Endodermal cell (in vitro differentiated cells): Measurements from ENCODE around the gene DKC1. TPM values are rescaled to one million over a fixed set of nuclear protein-coding genes. Genes with fewer than 3 reads are reported as not detected.

ENCODE experiments used
- DNase-seq: peaks from one replicate; pipeline ENCODE4 v3.0.0-alpha.2; 2017
- H3K27ac ChIP-seq: 2 replicates; pipeline ENCODE4 v1.5.1; 2013; ENCODE audit warnings: mild to moderate bottlenecking, low read depth, low read length, moderate library complexity
- H3K27me3 ChIP-seq: 2 replicates; pipeline ENCODE4 v1.6.1; 2013; ENCODE audit warnings: mild to moderate bottlenecking, low read length, moderate library complexity; ENCODE audit not compliant: insufficient read depth, control insufficient read depth, poor library complexity, severe bottlenecking
- H3K36me3 ChIP-seq: 2 replicates; pipeline ENCODE4 v1.7.0; 2013; ENCODE audit warnings: mild to moderate bottlenecking, low read length, moderate library complexity; ENCODE audit not compliant: control insufficient read depth, insufficient read depth
- H3K4me1 ChIP-seq: one replicate; pipeline ENCODE4 v1.7.0; 2013; ENCODE audit warnings: low read length; ENCODE audit not compliant: control insufficient read depth, insufficient read depth
- H3K4me3 ChIP-seq: 2 replicates; pipeline ENCODE4 v1.5.1; 2013; ENCODE audit warnings: mild to moderate bottlenecking, low read length, moderate library complexity
- H3K9ac ChIP-seq: 2 replicates; pipeline ENCODE4 v1.6.1; 2013; ENCODE audit warnings: mild to moderate bottlenecking, low read length, moderate library complexity; ENCODE audit not compliant: poor library complexity, severe bottlenecking; ENCODE audit errors: extremely low read depth
- H3K9me3 ChIP-seq: 2 replicates; pipeline ENCODE4 v1.6.1; 2013; ENCODE audit warnings: mild to moderate bottlenecking, low read length, moderate library complexity; ENCODE audit not compliant: control insufficient read depth
- H3K27ac Mint-ChIP-seq: 2 replicates; pipeline ENCODE4 v1.8.0; 2020; ENCODE audit warnings: mixed read lengths
- H3K27me3 Mint-ChIP-seq: 2 replicates; pipeline ENCODE4 v1.8.0; 2021; ENCODE audit warnings: mild to moderate bottlenecking, mixed read lengths; ENCODE audit not compliant: insufficient read depth
- H3K36me3 Mint-ChIP-seq: 2 replicates; pipeline ENCODE4 v1.8.0; 2020; ENCODE audit warnings: low read depth, mixed read lengths
- H3K4me1 Mint-ChIP-seq: 2 replicates; pipeline ENCODE4 v1.8.0; 2020; ENCODE audit warnings: mixed read lengths
- H3K4me3 Mint-ChIP-seq: 2 replicates; pipeline ENCODE4 v1.8.0; 2020; ENCODE audit warnings: mild to moderate bottlenecking, moderate library complexity, mixed read lengths
- H3K9me3 Mint-ChIP-seq: 2 replicates; pipeline ENCODE4 v1.8.0; 2020; ENCODE audit warnings: mild to moderate bottlenecking, mixed read lengths
- WGBS, 2 experiments: methylation state at CpG; one replicate each; pipeline versions ENCODE4 v1.1.5 to v1.1.7; 2013; ENCODE audit warnings: missing lambda C conversion rate in 2 of 2, mixed read lengths in 1 of 2; ENCODE audit not compliant: insufficient coverage in 1 of 2, insufficient read length in 1 of 2; 5-methylcytosine and 5-hydroxymethylcytosine counted together
- total RNA-seq, 2 donors: library from RNA; stranded (reverse); fragmentation: NEBNext Ultra II Directional in 1 of 2; extraction: Animal tissue kit (Norgen Biotek cat#: 25700) in 1 of 2; gene quantifications; 2 replicates in 1 of 2; 3 replicates in 1 of 2; pipeline ENCODE4 v1.2.1, GENCODE V29; 2021
- TF ChIP-seq, protein P1 (sequence below): fragments of 200-600 bp; sonication (generic); conservative IDR thresholded peaks from 2 replicates; pipeline ENCODE4 v1.5.0; 2021; ENCODE audit warnings: antibody characterized with exemption, mild to moderate bottlenecking

DKC1 gene
- total RNA-seq, 2 donors from 2014 or later: 66.5 to 70.8 TPM

DNA sequence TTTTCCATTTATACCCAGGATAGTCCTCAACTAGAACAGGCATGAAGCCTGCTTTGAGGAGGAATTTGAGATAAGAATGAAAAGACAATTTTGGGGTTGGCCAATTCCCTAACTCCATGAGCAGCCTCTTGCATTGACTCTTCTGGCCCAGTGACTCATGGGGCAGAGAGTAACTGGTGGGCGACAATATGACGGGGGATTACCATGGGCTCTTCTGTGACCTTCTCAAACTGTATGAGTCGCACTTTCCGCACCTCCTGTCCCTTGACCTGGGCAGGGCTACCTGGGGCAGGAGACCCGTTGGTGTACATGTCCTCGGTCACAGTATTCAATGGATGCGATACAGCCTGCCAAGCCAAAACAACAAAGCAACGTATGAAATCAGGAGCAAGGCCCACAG lies 29.3 kb downstream of the DKC1 start:
- peaks cover 4% of the 10 kb centered on the region for H3K36me3 Mint-ChIP-seq
- no peak overlapping the region for H3K27ac Mint-ChIP-seq
- Histone ChIP-seq H3K4me1 (no peaks in the 10 kb centered on the region), H3K27ac (no peak overlapping the region), H3K9ac (no peak overlapping the region), H3K9me3 (no peaks in the 10 kb centered on the region), H3K27me3 (no peaks in the 10 kb centered on the region), H3K36me3 (no peaks in the 10 kb centered on the region), H3K4me3 (no peak overlapping the region)
- WGBS, 2 experiments: 93 to 97% methylated on average over 4 to 8 of the region's 8 CpGs
- H3K9me3 Mint-ChIP-seq: peaks cover 58% of the 10 kb centered on the region
- H3K27me3 Mint-ChIP-seq: no peaks in the 10 kb centered on the region
- H3K4me3 Mint-ChIP-seq: no peak overlapping the region
- TF ChIP-seq, protein P1, sequence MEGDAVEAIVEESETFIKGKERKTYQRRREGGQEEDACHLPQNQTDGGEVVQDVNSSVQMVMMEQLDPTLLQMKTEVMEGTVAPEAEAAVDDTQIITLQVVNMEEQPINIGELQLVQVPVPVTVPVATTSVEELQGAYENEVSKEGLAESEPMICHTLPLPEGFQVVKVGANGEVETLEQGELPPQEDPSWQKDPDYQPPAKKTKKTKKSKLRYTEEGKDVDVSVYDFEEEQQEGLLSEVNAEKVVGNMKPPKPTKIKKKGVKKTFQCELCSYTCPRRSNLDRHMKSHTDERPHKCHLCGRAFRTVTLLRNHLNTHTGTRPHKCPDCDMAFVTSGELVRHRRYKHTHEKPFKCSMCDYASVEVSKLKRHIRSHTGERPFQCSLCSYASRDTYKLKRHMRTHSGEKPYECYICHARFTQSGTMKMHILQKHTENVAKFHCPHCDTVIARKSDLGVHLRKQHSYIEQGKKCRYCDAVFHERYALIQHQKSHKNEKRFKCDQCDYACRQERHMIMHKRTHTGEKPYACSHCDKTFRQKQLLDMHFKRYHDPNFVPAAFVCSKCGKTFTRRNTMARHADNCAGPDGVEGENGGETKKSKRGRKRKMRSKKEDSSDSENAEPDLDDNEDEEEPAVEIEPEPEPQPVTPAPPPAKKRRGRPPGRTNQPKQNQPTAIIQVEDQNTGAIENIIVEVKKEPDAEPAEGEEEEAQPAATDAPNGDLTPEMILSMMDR: no peak
- H3K4me1 Mint-ChIP-seq: peaks cover 3% of the 10 kb centered on the region
- no peak for DNase-seq

GRCh38 chrX:154793084-154793795 lies 30.6 kb downstream of the DKC1 start:
- H3K9ac ChIP-seq: no peak overlapping the region
- H3K4me1 Mint-ChIP-seq: peaks cover 7% of the 10 kb centered on the region
- no peaks in the 10 kb centered on the region for H3K27me3 ChIP-seq
- H3K4me1 ChIP-seq: no peaks in the 10 kb centered on the region
- H3K9me3 ChIP-seq: no peaks in the 10 kb centered on the region
- H3K4me3 Mint-ChIP-seq: no peak overlapping the region
- H3K27me3 Mint-ChIP-seq: no peaks in the 10 kb centered on the region
- WGBS, 2 experiments: 80 to 97% methylated on average over 2 to 6 of the region's 7 CpGs
- H3K9me3 Mint-ChIP-seq: peaks cover 53% of the 10 kb centered on the region
- H3K4me3 ChIP-seq: no peak overlapping the region
- TF ChIP-seq, protein P1: no peak
- DNase-seq: no peak
- peaks cover 4% of the 10 kb centered on the region for H3K36me3 Mint-ChIP-seq
- H3K27ac Mint-ChIP-seq: no peak overlapping the region
- no peak overlapping the region for H3K27ac ChIP-seq
- H3K36me3 ChIP-seq: no peaks in the 10 kb centered on the region

DNA sequence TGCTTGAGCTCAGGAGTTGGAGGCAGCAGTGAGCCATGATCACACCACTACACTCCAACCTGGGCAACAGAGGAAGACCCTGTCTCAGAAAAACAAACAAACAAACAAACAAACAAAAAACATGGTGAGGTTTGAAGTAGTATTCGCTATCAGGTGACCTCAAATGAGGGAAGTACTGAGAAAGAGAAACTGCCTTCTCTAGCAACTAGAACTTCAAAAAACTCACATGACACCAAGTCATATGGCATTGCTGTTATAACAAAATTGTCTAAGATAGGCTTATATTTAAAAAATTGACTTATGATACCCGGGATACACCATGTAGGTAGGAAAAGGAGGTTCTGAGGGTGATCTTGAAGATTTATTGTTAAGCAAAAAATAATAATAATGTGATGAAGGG lies 32.4 kb downstream of the DKC1 start:
- H3K4me3 Mint-ChIP-seq: no peak overlapping the region
- H3K4me1 Mint-ChIP-seq: peaks cover 14% of the 10 kb centered on the region

More for the DNA sequence above, 32.4 kb downstream of the DKC1 start:
- Mint-ChIP-seq H3K27me3 (peaks cover 3% of the 10 kb centered on the region), H3K9me3 (peaks cover 49% of the 10 kb centered on the region), H3K36me3 (peaks cover 2% of the 10 kb centered on the region), H3K27ac (no peak overlapping the region)
- H3K9ac ChIP-seq: no peak overlapping the region
- WGBS, 2 experiments: 100% methylated on average over 1 of the region's 2 CpGs; no CpG with 5 or more reads in 1 of the 2 experiments
- H3K27me3 ChIP-seq: no peaks in the 10 kb centered on the region
- TF ChIP-seq, protein P1: no peak
- H3K36me3 ChIP-seq: no peaks in the 10 kb centered on the region
- no peak for DNase-seq
- H3K27ac ChIP-seq: no peak overlapping the region
- H3K4me3 ChIP-seq: no peak overlapping the region
- no peaks in the 10 kb centered on the region for H3K4me1 ChIP-seq
- H3K9me3 ChIP-seq: no peaks in the 10 kb centered on the region
